Spinal cord (tissue), 10 donors: ENCODE measurements around the gene DGKB. TPM values are rescaled to one million over a fixed set of nuclear protein-coding genes. Genes with fewer than 3 reads are reported as not detected.

Source experiments
- DNase-seq, 6 donors: peaks; one replicate each; pipeline versions ENCODE4 v3.0.0 to v3.0.0-alpha.2; 2013 to 2015; ENCODE audit warnings: low spot score in 6 of 6, low read depth in 4 of 6
- H3K27ac ChIP-seq: one replicate; pipeline ENCODE4 v1.5.1; 2013; ENCODE audit warnings: low read depth, low read length, control low read depth
- H3K27me3 ChIP-seq: one replicate; pipeline ENCODE4 v1.6.1; 2013; ENCODE audit warnings: low read length; ENCODE audit not compliant: control insufficient read depth, insufficient read depth
- H3K36me3 ChIP-seq: one replicate; pipeline ENCODE4 v1.6.1; 2013; ENCODE audit warnings: low read length; ENCODE audit not compliant: control insufficient read depth, insufficient read depth
- H3K4me1 ChIP-seq: one replicate; pipeline ENCODE4 v1.6.1; 2013; ENCODE audit warnings: low read length; ENCODE audit not compliant: control insufficient read depth, insufficient read depth
- H3K4me3 ChIP-seq: one replicate; pipeline ENCODE4 v1.5.1; 2013; ENCODE audit warnings: low read depth, low read length, control low read depth
- H3K9me3 ChIP-seq: one replicate; pipeline ENCODE4 v1.6.1; 2013; ENCODE audit warnings: low read length; ENCODE audit not compliant: control insufficient read depth, insufficient read depth
- WGBS: methylation state at CpG from one replicate; pipeline ENCODE4 v1.1.5; 2013; ENCODE audit warnings: missing lambda C conversion rate; ENCODE audit not compliant: insufficient coverage; 5-methylcytosine and 5-hydroxymethylcytosine counted together
- polyA plus RNA-seq, 2 donors: library from polyadenylated mRNA; unstranded; fragments of 120-200 nt; gene quantifications; one replicate each; pipeline ENCODE4 v1.2.1, GENCODE V29; 2013; ENCODE audit not compliant: insufficient read length in 2 of 2
- total RNA-seq, 2 donors: library from RNA; depleted of rRNA in 1 of 2; stranded (reverse); fragments of 120-200 nt in 1 of 2; fragments of >200 nt in 1 of 2; gene quantifications; one replicate each; pipeline versions ENCODE4 v1.2.3 to v1.2.4, GENCODE V29; 2013 to 2014
- donor health status: healthy.

Gene DGKB
- total and polyA plus RNA-seq, 4 donors, result 13.6 to 31.4 (median 20.2) TPM

- H3K36me3 ChIP-seq, result no peaks in the 10 kb centered on the region
- H3K9me3 ChIP-seq, result peaks cover 2% of the 10 kb centered on the region
- H3K4me3 ChIP-seq, result no peak overlapping the region
- DNase-seq, result no peak
- WGBS, result 100% methylated on average over 3 of the region's 6 CpGs
- no peaks in the 10 kb centered on the region for H3K27me3 ChIP-seq
- H3K27ac ChIP-seq, result no peak overlapping the region
- H3K4me1 ChIP-seq, result no peaks in the 10 kb centered on the region
These were observed 30.7 kb downstream of the DGKB start for GRCh38 chr7:14871880-14872279.

DNA sequence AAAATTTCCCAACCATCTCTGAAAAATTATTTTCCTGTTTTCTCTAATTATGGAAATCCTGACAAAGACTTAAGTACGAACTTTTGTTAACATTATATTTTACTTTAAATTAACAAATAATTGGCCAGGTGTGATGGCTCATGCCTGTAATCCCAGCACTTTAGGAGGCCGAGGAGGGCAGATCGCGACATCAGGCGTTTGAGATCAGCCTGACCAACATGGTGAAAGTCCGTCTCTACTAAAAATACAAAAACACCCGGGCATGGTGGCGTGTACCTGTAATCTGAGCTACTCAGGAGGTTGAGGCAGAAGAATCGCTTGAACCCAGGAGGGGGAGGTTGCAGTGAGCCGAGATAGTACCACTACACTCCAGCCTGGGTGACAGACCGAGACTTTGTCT lies 32.2 kb downstream of the DGKB start:
- no peaks in the 10 kb centered on the region for H3K36me3 ChIP-seq
- no peaks in the 10 kb centered on the region for H3K27me3 ChIP-seq
- no peak for DNase-seq
- H3K4me3 ChIP-seq, result no peak overlapping the region
- H3K27ac ChIP-seq, result no peak overlapping the region
- H3K4me1 ChIP-seq, result no peaks in the 10 kb centered on the region
- H3K9me3 ChIP-seq, result peaks cover 2% of the 10 kb centered on the region
- 100% methylated on average over 4 of the region's 11 CpGs for WGBS

GRCh38 chr7:14868937-14869336 lies 33.6 kb downstream of the DGKB start:
- Histone ChIP-seq H3K27ac (no peak overlapping the region), H3K27me3 (no peaks in the 10 kb centered on the region), H3K9me3 (peaks cover 2% of the 10 kb centered on the region), H3K4me1 (no peaks in the 10 kb centered on the region), H3K4me3 (no peak overlapping the region), H3K36me3 (no peaks in the 10 kb centered on the region)
- DNase-seq, result no peak

GRCh38 chr7:14861456-14861855 lies 41.1 kb downstream of the DGKB start:
- Histone ChIP-seq H3K27me3 (no peaks in the 10 kb centered on the region), H3K9me3 (no peaks in the 10 kb centered on the region), H3K4me1 (no peaks in the 10 kb centered on the region), H3K27ac (no peak overlapping the region), H3K36me3 (no peaks in the 10 kb centered on the region), H3K4me3 (no peak overlapping the region)
- no CpG with 5 or more reads among the region's 1 CpG for WGBS
- peak in 1 of 6 donors; percentile 37 for DNase-seq

DNA sequence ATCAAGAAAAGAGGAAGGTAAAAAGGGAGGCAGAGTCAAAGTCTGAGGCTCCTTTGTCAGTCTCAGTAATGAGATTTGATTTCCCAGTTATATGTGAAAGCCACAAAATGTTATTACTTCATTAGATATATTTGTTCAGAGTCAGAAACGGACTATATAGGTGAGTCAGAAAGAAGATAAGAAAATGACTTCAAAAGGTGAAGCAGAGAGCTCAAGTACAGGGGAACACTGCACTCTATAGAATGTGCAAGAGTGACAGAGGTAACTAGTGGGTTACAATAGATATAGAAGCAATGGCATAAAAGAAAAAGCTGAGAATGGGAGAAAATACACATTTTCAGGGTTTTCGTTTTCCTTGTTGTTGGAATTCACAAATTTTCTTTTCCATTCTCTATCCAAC lies 43.3 kb downstream of the DGKB start:
- WGBS, result 100% methylated on average over 1 of the region's 2 CpGs
- no peak overlapping the region for H3K27ac ChIP-seq
- H3K4me3 ChIP-seq, result no peak overlapping the region
- H3K4me1 ChIP-seq, result no peaks in the 10 kb centered on the region
- H3K36me3 ChIP-seq, result no peaks in the 10 kb centered on the region
- no peak for DNase-seq
- H3K9me3 ChIP-seq, result no peaks in the 10 kb centered on the region
- H3K27me3 ChIP-seq, result no peaks in the 10 kb centered on the region

GRCh38 chr7:14858866-14859265 lies 43.7 kb downstream of the DGKB start:
- no peak overlapping the region for H3K4me3 ChIP-seq
- no peaks in the 10 kb centered on the region for H3K27me3 ChIP-seq
- H3K4me1 ChIP-seq, result no peaks in the 10 kb centered on the region
- H3K36me3 ChIP-seq, result no peaks in the 10 kb centered on the region
- H3K27ac ChIP-seq, result no peak overlapping the region
- no peak for DNase-seq
- no peaks in the 10 kb centered on the region for H3K9me3 ChIP-seq
- WGBS, result 82% methylated on average over 1 of the region's 2 CpGs

- H3K36me3 ChIP-seq, result no peaks in the 10 kb centered on the region
- H3K4me3 ChIP-seq, result no peak overlapping the region
- WGBS, result 66% methylated on average over 2 of the region's 3 CpGs
- H3K27me3 ChIP-seq, result no peaks in the 10 kb centered on the region
- DNase-seq, result no peak
- no peak overlapping the region for H3K27ac ChIP-seq
- no peaks in the 10 kb centered on the region for H3K9me3 ChIP-seq
- H3K4me1 ChIP-seq, result no peaks in the 10 kb centered on the region
These were observed 44.1 kb downstream of the DGKB start for GRCh38 chr7:14858410-14858809.

GRCh38 chr7:14855033-14855794 lies 47.3 kb downstream of the DGKB start:
- H3K27ac ChIP-seq, result no peak overlapping the region
- no peaks in the 10 kb centered on the region for H3K9me3 ChIP-seq
- H3K36me3 ChIP-seq, result no peaks in the 10 kb centered on the region
- H3K4me1 ChIP-seq, result no peaks in the 10 kb centered on the region
- DNase-seq, result no peak
- no peaks in the 10 kb centered on the region for H3K27me3 ChIP-seq
- H3K4me3 ChIP-seq, result no peak overlapping the region
- no CpG with 5 or more reads among the region's 1 CpG for WGBS

- WGBS, result 100% methylated on average over 2 of the region's 5 CpGs
- Histone ChIP-seq H3K4me3 (no peak overlapping the region), H3K36me3 (no peaks in the 10 kb centered on the region), H3K9me3 (no peaks in the 10 kb centered on the region), H3K27me3 (no peaks in the 10 kb centered on the region), H3K4me1 (no peaks in the 10 kb centered on the region), H3K27ac (no peak overlapping the region)
- no peak for DNase-seq
These were observed 48.1 kb downstream of the DGKB start for GRCh38 chr7:14854471-14854870.

DNA sequence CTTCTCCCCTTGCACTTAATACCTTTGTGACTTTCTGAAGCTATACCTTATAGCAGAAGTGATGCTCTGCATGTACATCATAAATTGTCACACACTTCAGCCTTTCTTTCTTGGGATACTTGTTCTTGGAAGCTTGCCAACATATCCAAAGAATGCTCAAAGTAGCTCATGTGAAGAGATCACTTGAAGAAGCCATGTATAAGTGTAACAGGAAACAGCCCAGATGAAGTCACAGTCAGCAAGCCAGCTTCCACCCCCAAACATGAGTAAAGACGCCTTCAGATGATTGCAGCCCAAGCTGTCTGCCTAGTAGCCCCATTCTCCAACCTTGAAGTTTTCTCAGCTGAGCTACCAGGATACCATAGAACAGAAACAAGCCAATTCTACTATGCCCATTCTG lies 50.9 kb downstream of the DGKB start:
- H3K36me3 ChIP-seq, result no peaks in the 10 kb centered on the region
- H3K4me3 ChIP-seq, result no peak overlapping the region
- no peak overlapping the region for H3K27ac ChIP-seq
- H3K27me3 ChIP-seq, result no peaks in the 10 kb centered on the region
- H3K4me1 ChIP-seq, result no peaks in the 10 kb centered on the region
- WGBS, result 90% methylated on average over 1 of the region's 1 CpG
- no peak for DNase-seq
- no peaks in the 10 kb centered on the region for H3K9me3 ChIP-seq
